B cell (primary cell): Measurements from ENCODE around the gene PPFIA4. TPM values are rescaled to one million over a fixed set of nuclear protein-coding genes. Genes with fewer than 3 reads are reported as not detected.

Experiments used
- ATAC-seq: fragments of 200-7000 bp; cut with Tn5 transposase; one replicate; pipeline ENCODE4 v1.10.0; 2021; ENCODE audit warnings: low read depth, mild to moderate bottlenecking, moderate number of reproducible peaks, moderate library complexity
- CTCF ChIA-PET: fragments of 350-600 bp; sonication (Branson Sonifier 250); formaldehyde crosslinking; loops from one replicate; lab custom pipeline; 2021; ENCODE audit warnings: antibody characterized with exemption, inconsistent platforms; lab: Charles Lee
- POLR2A ChIA-PET: fragments of 350-600 bp; sonication (Branson Sonifier 250); formaldehyde crosslinking; loops from one replicate; lab custom pipeline; 2021; ENCODE audit warnings: antibody characterized with exemption; lab: Charles Lee
- DNase-seq: peaks from one replicate; pipeline ENCODE4 v3.0.0; 2013
- H2AFZ ChIP-seq: 2 replicates; pipeline ENCODE4 v1.6.1; 2012; ENCODE audit warnings: mild to moderate bottlenecking, low read depth, low read length; ENCODE audit not compliant: insufficient read depth, poor library complexity, severe bottlenecking
- H3K27ac ChIP-seq, 2 donors: 1 replicate in 1 of 2; 2 replicates in 1 of 2; pipeline ENCODE4 v1.5.1; 2012 to 2013; ENCODE audit warnings: low read length in 2 of 2, mild to moderate bottlenecking in 2 of 2, moderate library complexity in 1 of 2
- H3K27me3 ChIP-seq, 4 experiments: fragments of 200-600 bp in 1 of 4; sonication (generic) in 1 of 4; replicated peaks in 1 of 4; 1 replicate in 2 of 4; 2 replicates in 2 of 4; pipeline versions ENCODE4 v1.6.1 to v1.7.0; 2013 to 2016; ENCODE audit warnings: low read length in 3 of 4, mild to moderate bottlenecking in 2 of 4, mixed read lengths in 1 of 4, moderate library complexity in 1 of 4; ENCODE audit not compliant: insufficient read depth in 4 of 4, control insufficient read depth in 3 of 4; ENCODE audit errors: control extremely low read depth in 1 of 4
- H3K36me3 ChIP-seq, 2 experiments: replicated peaks in 1 of 2; 1 replicate in 1 of 2; 2 replicates in 1 of 2; pipeline versions ENCODE4 v1.6.1 to v1.7.1; 2013; ENCODE audit warnings: low read length in 1 of 2; ENCODE audit not compliant: insufficient read depth in 2 of 2, control insufficient read depth in 1 of 2; ENCODE audit errors: control extremely low read depth in 1 of 2, extremely low read depth in 1 of 2
- H3K4me1 ChIP-seq, 2 donors: fragments of 200-600 bp in 1 of 2; sonication (generic) in 1 of 2; 1 replicate in 1 of 2; 2 replicates in 1 of 2; pipeline versions ENCODE4 v1.5.1 to v1.6.1; 2013 to 2017; ENCODE audit warnings: low read length in 2 of 2; ENCODE audit not compliant: control insufficient read depth in 2 of 2, insufficient read depth in 2 of 2
- H3K4me2 ChIP-seq: replicated peaks from 2 replicates; pipeline ENCODE3; 2012; ENCODE audit warnings: mild to moderate bottlenecking, low read depth, low read length; ENCODE audit not compliant: poor library complexity, severe bottlenecking
- H3K4me3 ChIP-seq, 5 experiments: fragments of 200-600 bp in 1 of 5; sonication (generic) in 1 of 5; 1 replicate in 3 of 5; 2 replicates in 2 of 5; pipeline versions ENCODE4 v1.5.1 to v1.7.0; 2011 to 2016; ENCODE audit warnings: low read length in 4 of 5, mild to moderate bottlenecking in 4 of 5, low read depth in 2 of 5, control low read depth in 1 of 5, moderate library complexity in 1 of 5; ENCODE audit not compliant: insufficient read depth in 1 of 5; ENCODE audit errors: control extremely low read depth in 1 of 5, extremely low read depth in 1 of 5
- H3K79me2 ChIP-seq: fragments of 200-600 bp; sonication (generic); one replicate; pipeline ENCODE4 v1.6.0; 2016; ENCODE audit warnings: low read length; ENCODE audit not compliant: control insufficient read depth, insufficient read depth
- H3K9ac ChIP-seq: fragments of 200-600 bp; sonication (generic); 2 replicates; pipeline ENCODE4 v1.6.1; 2017; ENCODE audit warnings: mild to moderate bottlenecking, low read length, moderate library complexity
- H3K9me3 ChIP-seq, 3 donors: one replicate each; pipeline versions ENCODE4 v1.6.1 to v1.7.1; 2013; ENCODE audit warnings: low read length in 2 of 3; ENCODE audit not compliant: control insufficient read depth in 2 of 3, insufficient read depth in 1 of 3; ENCODE audit errors: control extremely low read depth in 1 of 3
- H4K20me1 ChIP-seq: 2 replicates; pipeline ENCODE4 v1.6.0; 2012; ENCODE audit warnings: mild to moderate bottlenecking, low read length; ENCODE audit not compliant: insufficient read depth, control insufficient read depth, poor library complexity, severe bottlenecking
- H3K27ac Mint-ChIP-seq: one replicate; pipeline ENCODE4 v1.8.0; 2021; ENCODE audit warnings: mixed read lengths
- H3K27me3 Mint-ChIP-seq: one replicate; pipeline ENCODE4 v1.8.0; 2021; ENCODE audit warnings: mixed read lengths
- H3K4me1 Mint-ChIP-seq: one replicate; pipeline ENCODE4 v1.8.0; 2021; ENCODE audit warnings: mixed read lengths
- H3K4me3 Mint-ChIP-seq: one replicate; pipeline ENCODE4 v1.8.0; 2021; ENCODE audit warnings: mixed read lengths
- H3K9me3 Mint-ChIP-seq: one replicate; pipeline ENCODE4 v1.8.0; 2022; ENCODE audit warnings: mixed read lengths; ENCODE audit not compliant: insufficient read depth
- CTCF ChIP-seq: fragments of 200-600 bp; IDR thresholded peaks from one replicate; pipeline ENCODE4 v1.8.0; 2022; ENCODE audit warnings: antibody characterized with exemption, mild to moderate bottlenecking
- EZH2 ChIP-seq: IDR thresholded peaks from 2 replicates; pipeline ENCODE4 v1.6.1; 2012; ENCODE audit warnings: borderline replicate concordance, low read depth, mild to moderate bottlenecking, moderate library complexity, low read length; ENCODE audit not compliant: insufficient read depth, poor library complexity, severe bottlenecking
- WGBS: methylation state at CpG from one replicate; pipeline ENCODE4 v1.1.5; 2013; ENCODE audit warnings: missing lambda C conversion rate; ENCODE audit not compliant: insufficient coverage; 5-methylcytosine and 5-hydroxymethylcytosine counted together
- intact Hi-C: fragments of 100-400 bp; cut with micrococcal nuclease; formaldehyde crosslinking; loops from one replicate; pipeline ENCODE4 v1.10.0; 2022
- polyA plus RNA-seq: library from polyadenylated mRNA; depleted of rRNA; stranded (reverse); fragments of >200 nt; gene quantifications from 2 replicates; pipeline ENCODE4 v1.2.3, GENCODE V29; 2012
- total RNA-seq, 2 donors: library from RNA; stranded (reverse); fragments of 120-200 nt in 1 of 2; gene quantifications; 1 replicate in 1 of 2; 2 replicates in 1 of 2; pipeline versions ENCODE4 v1.2.3 to v1.2.4, GENCODE V29; 2013 to 2022

PPFIA4 gene
- total and polyA plus RNA-seq, 2 donors (not counting 1 experiment from before 2014, with no cell fraction given) = 0.09 to 0.62 TPM

GRCh38 chr1:203026666-203027663, 674 bp downstream of the PPFIA4 start:
- Histone ChIP-seq H3K4me1 (peaks cover 10 to 16% of the 10 kb centered on the region in 2 donors), H3K9me3 (peaks cover 0 to 7% (median 0%) of the 10 kb centered on the region in 3 donors), H2AFZ (peak overlapping the region; percentile 87), H3K27ac (no peak overlapping the region), H3K36me3 (peaks cover 4 to 16% of the 10 kb centered on the region in 2 experiments), H4K20me1 (no peaks in the 10 kb centered on the region), H3K4me2 (peak overlapping the region; percentile 95), H3K79me2 (no peaks in the 10 kb centered on the region), H3K27me3 (peaks cover 0 to 16% (median 5%) of the 10 kb centered on the region in 4 experiments), H3K4me3 (peak overlapping the region; percentile 53 to 68 (median 65)), H3K9ac (peak overlapping the region; percentile 77)
- TF ChIP-seq EZH2 (no peak), CTCF (no peak)
- CTCF ChIA-PET = interaction anchor here (0.6 to 1.2 kb wide), 4 partner anchors 12 to 353 kb away, joined by 3 to 7 read pairs (median 6); no protein-coding TSS in a partner anchor
- Mint-ChIP-seq H3K27ac (peak overlapping the region; percentile 12), H3K4me1 (peaks cover 16% of the 10 kb centered on the region), H3K4me3 (peak overlapping the region; percentile 84), H3K27me3 (peaks cover 7% of the 10 kb centered on the region), H3K9me3 (no peaks in the 10 kb centered on the region)
- 17% methylated on average over 41 of the region's 46 CpGs for WGBS
- DNase-seq = no peak
- intact Hi-C loops = loop anchor here (1.0 to 10.0 kb wide), 3 partner anchors 20 to 768 kb away; partner anchors contain the start of genes CYB5R1, TMEM183A, ZBED6 and ZC3H11A
- ATAC-seq = peak; percentile 17
- POLR2A ChIA-PET = interaction anchor here (1.2 kb wide), 1 partner anchor 20 kb away, joined by 3 read pairs; the partner anchor contains the start of gene TMEM183A
